ENCODE results near the gene TLDC2.
"Not testable (repeated sequence)": the region's sequence is repeated elsewhere in the genome, so short reads cannot be mapped to it uniquely, and the experiment has no call there.

TLDC2 gene

GRCh38 chr20:36875702-36876472 lies at the start of gene TLDC2:
TLDC2 (plus strand) TSS chr20:36876138; CDS start chr20:36876175, 37 bp downstream.
- DNase-seq (ENCODE audit: low spot score): no peak

DNA sequence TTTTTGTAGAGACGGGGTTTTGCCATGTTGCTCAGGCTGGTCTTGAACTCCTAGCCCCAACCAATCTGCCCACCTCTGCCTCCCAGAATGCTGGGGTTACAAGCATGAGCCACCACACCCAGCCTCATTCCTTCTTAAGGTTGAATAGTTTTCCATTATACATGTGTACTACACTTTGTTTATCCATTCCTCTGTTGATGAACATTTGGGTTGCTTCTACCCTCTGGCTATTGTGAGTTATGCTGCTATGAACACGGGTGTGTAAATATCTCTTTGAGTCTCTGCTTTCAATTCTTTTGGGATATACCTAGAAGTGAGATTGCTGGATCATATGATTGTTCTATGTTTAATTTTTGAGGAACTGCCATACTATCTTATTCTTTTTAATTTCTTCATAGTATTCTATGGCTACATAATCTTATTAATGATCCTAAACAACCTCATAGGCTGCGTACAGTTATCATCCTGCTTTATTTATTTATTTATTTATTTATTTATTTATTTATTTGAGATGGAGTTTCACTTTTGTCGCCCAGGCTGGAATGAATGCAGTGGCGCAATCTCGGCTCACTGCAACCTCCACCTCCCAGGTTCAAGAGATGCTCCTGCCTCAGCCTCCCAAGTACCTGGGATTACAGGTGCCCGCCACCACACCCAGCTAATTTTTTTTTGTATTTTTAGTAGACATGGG lies 49.2 kb upstream of the TLDC2 start:
- no peak for DNase-seq (ENCODE audit: low spot score)

- no peak for DNase-seq (ENCODE audit: low spot score)
Measured at GRCh38 chr20:36827541-36828279, 48.2 kb upstream of the TLDC2 start.

- DNase-seq (ENCODE audit: low spot score): no peak
Measured at GRCh38 chr20:36830791-36831691, 44.9 kb upstream of the TLDC2 start.

DNA sequence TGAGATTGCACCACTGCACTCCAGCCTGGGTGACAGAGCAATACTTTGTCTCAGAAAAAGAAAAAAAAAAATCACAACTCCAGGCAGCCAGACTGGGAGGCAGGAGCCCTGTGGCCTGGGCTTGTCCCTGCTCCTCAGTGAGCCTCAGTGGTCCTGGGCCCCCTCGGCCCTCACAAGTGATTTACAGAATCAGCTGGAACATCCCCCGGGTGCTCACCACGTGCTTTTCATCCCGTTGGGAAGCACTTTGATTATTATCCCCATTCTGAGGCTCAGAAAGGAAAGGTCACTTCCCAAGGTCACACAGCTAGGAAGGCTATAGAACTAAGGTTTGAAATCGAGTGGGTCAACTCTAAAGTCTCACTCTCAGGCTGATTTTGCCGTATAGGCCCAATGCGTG lies 43.1 kb upstream of the TLDC2 start:
- DNase-seq (ENCODE audit: low spot score): no peak

DNA sequence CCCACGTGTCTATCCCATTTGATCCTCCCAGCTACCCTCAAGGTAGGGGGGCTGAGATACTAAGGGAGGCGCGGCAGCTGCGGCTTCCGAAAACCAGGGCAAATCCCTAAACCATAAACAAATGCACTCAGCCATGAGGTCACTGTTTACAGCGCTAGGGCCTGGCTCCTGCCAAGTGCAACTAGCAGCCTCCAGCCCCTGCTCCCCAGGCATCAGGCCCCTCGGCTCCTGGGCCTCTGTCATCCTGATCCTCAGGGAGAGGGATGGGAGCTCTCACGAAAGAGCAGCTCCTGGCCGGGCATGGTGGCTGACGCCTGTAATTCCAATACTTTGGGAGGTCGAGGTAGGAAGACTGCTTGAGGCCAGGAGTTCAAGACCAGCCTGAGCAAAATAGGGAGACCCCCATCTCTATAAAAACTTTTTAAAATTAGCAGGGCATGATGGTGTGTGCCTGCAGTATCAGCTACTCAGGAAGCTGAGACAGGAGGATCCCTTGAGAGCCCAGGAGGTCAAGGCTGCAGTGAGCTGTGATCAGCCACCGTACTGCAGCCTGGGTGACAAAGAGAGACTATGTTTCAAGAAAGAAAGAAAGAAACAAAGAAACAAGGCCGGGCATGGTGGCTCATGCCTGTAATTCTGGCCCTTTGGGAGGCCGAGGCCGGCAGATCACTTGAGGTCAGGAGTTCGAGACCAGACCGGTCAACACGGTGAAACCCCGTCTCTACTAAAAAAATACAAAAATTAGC lies 42.5 kb upstream of the TLDC2 start:
- no peak for DNase-seq (ENCODE audit: low spot score)

DNA sequence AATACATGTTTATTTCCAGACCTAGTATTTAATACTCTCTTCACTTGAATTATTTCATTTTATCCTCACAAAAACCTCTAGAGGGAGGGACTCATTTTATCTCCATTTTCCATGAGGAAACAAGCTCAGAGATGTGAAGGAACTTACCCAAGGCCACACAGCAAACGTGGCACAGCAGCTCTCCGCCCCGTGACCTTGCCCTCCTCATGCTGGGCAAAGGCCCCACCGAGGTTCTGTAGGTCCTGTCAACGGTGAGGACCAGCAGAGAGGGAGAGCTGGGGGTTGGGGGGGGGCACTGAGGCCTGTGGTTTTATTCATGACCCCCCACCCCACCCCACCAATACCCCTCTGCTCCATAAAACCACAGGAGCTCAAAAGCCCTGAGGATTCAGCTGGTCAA lies 40.9 kb upstream of the TLDC2 start:
- DNase-seq (ENCODE audit: low spot score): no peak

- DNase-seq (ENCODE audit: low spot score): peak; percentile 93
Measured at GRCh38 chr20:36835453-36836198, 40.3 kb upstream of the TLDC2 start.

- no peak for DNase-seq (ENCODE audit: low spot score)
Measured at GRCh38 chr20:36836591-36837269, 39.2 kb upstream of the TLDC2 start.

DNA sequence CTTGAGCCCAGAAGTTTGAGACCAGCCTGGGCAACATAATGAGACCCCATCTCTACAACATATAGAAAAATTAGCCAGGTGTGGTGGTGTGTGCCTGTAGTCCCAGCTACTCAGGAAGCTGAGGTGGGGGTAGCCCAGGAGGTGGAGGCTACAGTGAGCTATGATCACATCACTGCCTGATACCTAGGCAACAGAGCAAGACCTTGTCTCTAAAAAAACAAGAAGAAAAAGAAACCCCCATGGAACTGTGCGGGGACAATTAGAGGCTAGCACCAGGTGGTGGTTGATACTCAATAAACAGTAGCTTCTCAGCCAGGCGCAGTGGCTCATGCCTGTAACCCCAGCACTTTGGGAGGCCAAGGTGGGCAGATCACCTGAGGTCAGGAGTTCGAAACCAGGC lies 37.6 kb upstream of the TLDC2 start:
- not testable (repeated sequence) for DNase-seq (ENCODE audit: low spot score)

DNA sequence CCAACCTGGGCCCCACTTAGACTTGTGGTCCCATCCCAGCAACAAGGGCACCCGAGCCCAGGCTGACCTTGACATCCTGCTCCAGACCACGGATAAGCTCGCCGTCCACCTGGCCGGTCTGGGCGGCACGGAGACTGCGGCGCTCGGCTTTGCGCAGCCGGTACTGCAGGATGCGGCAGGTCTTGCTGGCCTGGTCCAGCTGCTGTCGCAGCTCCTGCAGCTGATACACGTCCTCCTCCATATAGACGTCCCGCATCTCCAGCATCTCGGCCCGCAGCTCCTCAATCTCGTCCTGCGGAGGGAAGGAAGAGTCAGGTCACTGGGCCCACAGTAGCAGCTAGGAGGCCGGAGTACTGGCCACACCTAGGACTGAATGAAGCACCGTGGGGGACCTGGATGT lies 36.8 kb upstream of the TLDC2 start:
- no peak for DNase-seq (ENCODE audit: low spot score)

DNA sequence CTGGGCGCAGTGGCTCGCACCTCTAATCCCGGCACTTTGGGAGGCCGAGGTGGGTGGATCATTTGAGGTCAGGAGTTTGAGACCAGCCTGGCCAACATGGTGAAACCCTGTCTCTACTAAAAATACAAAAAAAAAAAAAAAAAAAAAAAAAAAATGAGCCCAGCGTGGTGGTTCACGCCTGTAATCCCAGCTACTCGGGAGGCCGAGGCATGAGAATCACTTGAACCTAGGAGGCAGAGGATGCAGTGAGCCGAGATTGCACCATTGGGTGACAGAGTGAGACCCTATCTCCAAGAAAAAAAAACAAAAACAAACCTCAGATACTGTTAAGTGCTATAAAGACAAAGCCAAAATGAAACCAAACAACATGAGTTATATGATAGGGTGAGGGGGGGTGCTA lies 34.9 kb upstream of the TLDC2 start:
- not testable (repeated sequence) for DNase-seq (ENCODE audit: low spot score)

DNA sequence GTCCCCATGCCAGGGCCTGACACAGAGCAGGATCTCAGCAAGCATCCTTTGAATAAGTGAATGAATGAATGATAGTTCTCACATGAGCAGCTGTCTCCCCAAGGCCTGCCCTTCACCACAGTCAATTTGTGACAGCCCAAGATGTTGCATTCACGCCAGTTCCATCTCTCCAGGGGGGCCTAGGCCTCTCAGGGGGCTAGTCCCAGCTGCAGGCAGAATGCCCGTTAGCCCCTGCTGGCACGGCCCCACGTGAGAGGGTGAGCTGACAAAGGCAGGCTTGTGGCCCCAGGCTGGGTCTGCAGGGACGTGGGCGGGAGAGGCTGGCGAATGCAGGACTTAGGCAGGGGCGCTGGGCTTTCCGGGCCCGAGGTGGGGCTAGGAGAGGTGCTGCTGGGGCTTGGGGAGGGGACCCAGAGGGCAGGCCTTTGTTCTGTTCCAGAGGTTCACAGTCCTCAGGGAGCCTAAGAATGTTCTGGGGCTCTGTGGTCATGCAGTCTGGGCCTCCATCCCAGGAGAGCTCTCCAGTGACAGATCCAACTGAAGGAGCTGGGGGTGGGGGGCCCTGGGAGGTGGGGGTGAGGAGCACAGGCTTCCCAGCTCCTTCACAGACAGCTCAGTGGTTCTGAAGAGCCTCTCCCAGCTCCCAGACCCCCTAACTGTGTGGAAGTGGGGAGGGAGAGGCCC lies 30.5 kb upstream of the TLDC2 start:
- DNase-seq (ENCODE audit: low spot score): no peak

DNA sequence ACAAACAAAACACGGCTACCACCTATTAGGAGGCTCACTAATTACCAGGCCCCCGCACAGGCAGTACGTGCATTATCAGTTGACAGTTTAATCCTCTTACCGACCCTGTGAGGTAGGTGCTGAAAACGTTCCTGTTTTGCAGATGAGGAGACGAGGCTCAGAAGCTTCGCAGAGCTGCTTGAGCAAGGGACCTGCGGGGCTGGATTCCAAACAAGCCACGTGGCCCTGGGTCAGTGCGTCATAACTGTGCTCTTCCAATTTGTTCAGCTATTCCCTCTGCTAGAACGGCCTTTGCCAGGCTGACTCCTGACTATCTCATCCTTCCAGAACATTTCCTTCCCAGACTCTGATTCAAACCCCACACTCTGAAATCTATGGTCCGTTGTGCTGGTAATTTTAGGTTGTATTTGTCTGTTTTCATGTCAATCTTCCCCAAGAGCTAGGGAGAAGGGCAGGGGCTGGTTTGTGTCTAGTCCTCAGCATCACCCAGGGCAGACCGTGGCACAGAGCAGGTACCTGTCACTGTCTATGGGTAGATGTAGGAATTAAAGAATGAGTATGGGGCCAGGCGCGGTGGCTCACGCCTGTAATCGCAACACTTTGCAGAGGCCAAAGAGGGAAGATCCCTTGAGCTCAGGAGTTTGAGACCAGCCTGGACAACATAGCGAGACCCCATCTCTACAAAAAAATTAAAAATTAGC lies 28.8 kb upstream of the TLDC2 start:
- no peak for DNase-seq (ENCODE audit: low spot score)

GRCh38 chr20:36847710-36848040 lies 28.3 kb upstream of the TLDC2 start:
- no peak for DNase-seq (ENCODE audit: low spot score)

GRCh38 chr20:36848078-36848660 lies 27.8 kb upstream of the TLDC2 start:
- DNase-seq (ENCODE audit: low spot score): no peak

DNA sequence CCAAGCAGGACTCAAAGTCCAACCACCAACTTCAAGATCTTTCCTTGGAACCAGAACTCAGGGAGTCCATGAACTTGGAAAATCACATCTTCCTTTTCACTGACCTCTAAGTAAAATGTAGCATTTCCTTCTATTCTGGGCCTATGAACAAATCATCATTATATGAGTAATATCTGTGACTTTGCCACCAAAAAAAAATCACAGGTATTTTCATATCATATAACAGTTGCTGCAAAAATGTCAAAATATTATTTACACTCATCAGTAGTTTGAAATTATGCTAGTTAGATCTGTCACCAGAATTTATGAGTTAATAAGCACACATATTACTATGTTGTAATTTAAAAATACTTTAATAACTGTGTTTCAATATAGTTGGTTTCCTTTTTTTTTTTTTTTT lies 27.3 kb upstream of the TLDC2 start:
- DNase-seq (ENCODE audit: low spot score): no peak

GRCh38 chr20:36849333-36850065 lies 26.4 kb upstream of the TLDC2 start:
- no peak for DNase-seq (ENCODE audit: low spot score)
